Effector memory CD4-positive, alpha-beta T cell (primary cell): ENCODE measurements around the gene SYNPO2L.
"Not testable (repeated sequence)": the region's sequence is repeated elsewhere in the genome, so short reads cannot be mapped to it uniquely, and the experiment has no call there.

Experiments used
- DNase-seq, 3 donors: peaks; one replicate each; pipeline ENCODE4 v3.0.0-alpha.2; 2020
- H3K27ac ChIP-seq: 2 replicates; pipeline ENCODE4 v1.7.0; 2013; ENCODE audit warnings: mild to moderate bottlenecking, low read length, moderate library complexity; ENCODE audit not compliant: insufficient read depth, poor library complexity, severe bottlenecking
- H3K27me3 ChIP-seq: replicated peaks from 2 replicates; pipeline ENCODE4 v1.7.0; 2013; ENCODE audit warnings: mild to moderate bottlenecking, low read length; ENCODE audit not compliant: insufficient read depth, control insufficient read depth, poor library complexity, severe bottlenecking
- H3K36me3 ChIP-seq: 2 replicates; pipeline ENCODE4 v1.7.0; 2013; ENCODE audit warnings: mild to moderate bottlenecking, low read length, moderate library complexity; ENCODE audit not compliant: control insufficient read depth, insufficient read depth
- H3K4me1 ChIP-seq: 2 replicates; pipeline ENCODE4 v1.7.0; 2013; ENCODE audit warnings: low read length, mild to moderate bottlenecking; ENCODE audit not compliant: control insufficient read depth, insufficient read depth, poor library complexity, severe bottlenecking
- H3K4me3 ChIP-seq: 2 replicates; pipeline ENCODE4 v1.7.0; 2013; ENCODE audit warnings: low read length, low read depth, mild to moderate bottlenecking; ENCODE audit not compliant: insufficient read depth, poor library complexity, severe bottlenecking
- H3K9me3 ChIP-seq: 2 replicates; pipeline ENCODE4 v1.7.0; 2013; ENCODE audit warnings: mild to moderate bottlenecking, low read length, moderate library complexity; ENCODE audit not compliant: control insufficient read depth
- total RNA-seq, 3 donors: gene quantifications; one replicate each; lab custom pipeline; 2026; lab: John Stamatoyannopoulos, UW

SYNPO2L gene, protein sequence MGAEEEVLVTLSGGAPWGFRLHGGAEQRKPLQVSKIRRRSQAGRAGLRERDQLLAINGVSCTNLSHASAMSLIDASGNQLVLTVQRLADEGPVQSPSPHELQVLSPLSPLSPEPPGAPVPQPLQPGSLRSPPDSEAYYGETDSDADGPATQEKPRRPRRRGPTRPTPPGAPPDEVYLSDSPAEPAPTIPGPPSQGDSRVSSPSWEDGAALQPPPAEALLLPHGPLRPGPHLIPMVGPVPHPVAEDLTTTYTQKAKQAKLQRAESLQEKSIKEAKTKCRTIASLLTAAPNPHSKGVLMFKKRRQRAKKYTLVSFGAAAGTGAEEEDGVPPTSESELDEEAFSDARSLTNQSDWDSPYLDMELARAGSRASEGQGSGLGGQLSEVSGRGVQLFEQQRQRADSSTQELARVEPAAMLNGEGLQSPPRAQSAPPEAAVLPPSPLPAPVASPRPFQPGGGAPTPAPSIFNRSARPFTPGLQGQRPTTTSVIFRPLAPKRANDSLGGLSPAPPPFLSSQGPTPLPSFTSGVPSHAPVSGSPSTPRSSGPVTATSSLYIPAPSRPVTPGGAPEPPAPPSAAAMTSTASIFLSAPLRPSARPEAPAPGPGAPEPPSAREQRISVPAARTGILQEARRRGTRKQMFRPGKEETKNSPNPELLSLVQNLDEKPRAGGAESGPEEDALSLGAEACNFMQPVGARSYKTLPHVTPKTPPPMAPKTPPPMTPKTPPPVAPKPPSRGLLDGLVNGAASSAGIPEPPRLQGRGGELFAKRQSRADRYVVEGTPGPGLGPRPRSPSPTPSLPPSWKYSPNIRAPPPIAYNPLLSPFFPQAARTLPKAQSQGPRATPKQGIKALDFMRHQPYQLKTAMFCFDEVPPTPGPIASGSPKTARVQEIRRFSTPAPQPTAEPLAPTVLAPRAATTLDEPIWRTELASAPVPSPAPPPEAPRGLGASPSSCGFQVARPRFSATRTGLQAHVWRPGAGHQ
- 0 reads per million in 3 donors for total RNA-seq

GRCh38 chr10:73655990-73656298 is at the start of gene SYNPO2L:
TSS of gene SYNPO2L (minus strand) at chr10:73656029. CDS start at chr10:73655922, 107 bp downstream.
- Histone ChIP-seq H3K4me3 (no peak within 1 kb of the TSS), H3K27ac (no peak within 1 kb of the TSS), H3K27me3 (no peaks in the 10 kb centered on the region), H3K9me3 (no peaks in the 10 kb centered on the region), H3K4me1 (no peaks in the 10 kb centered on the region), H3K36me3 (no peaks in the 10 kb centered on the region)
- DNase-seq: no peak

DNA sequence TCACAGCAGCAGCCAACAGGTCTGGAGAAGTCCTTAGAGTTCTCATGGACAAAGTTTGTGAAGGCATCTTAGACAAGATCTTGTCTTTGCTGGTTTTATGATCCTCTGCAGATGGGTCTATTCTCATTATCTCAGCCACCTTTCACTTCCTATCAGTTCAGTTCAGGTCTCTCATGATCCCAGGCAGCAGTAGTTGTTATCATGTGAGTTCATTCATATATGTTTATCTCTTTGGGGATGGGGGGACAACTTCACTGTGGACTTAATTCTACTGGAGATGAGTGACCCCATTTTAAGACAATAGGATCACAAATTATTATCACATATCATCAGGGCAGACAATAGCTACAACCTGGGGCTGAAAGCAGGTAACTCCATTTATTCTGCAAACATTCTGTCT is 48.1 kb upstream of the SYNPO2L start:
- not testable (repeated sequence) for H3K4me1 ChIP-seq, H3K27ac ChIP-seq, H3K36me3 ChIP-seq, H3K9me3 ChIP-seq, DNase-seq, H3K27me3 ChIP-seq, H3K4me3 ChIP-seq

DNA sequence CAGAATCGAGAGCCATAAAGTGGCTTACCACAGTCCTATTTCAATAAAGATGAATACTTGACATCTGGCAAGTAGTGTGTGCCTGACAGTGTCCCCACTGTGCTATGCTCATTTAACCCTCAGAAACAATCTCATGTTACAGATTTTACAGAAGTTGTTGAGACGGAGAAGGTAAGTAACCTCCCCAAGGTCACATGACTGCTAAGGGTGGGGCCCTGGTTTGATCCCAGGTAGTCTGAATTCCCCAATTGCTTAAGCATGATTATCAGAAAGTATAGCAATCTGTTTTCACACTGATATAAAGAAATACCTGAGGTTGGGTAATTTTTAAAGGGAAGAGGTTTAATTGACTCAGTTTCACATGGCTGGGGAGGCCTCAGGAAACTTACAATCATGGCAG is 43.0 kb upstream of the SYNPO2L start:
- not testable (repeated sequence) for H3K36me3 ChIP-seq, H3K4me3 ChIP-seq, H3K27me3 ChIP-seq, DNase-seq, H3K27ac ChIP-seq, H3K4me1 ChIP-seq, H3K9me3 ChIP-seq

GRCh38 chr10:73697675-73698159 is 41.9 kb upstream of the SYNPO2L start, which contains the start of gene AGAP5:
TSS of gene AGAP5 (minus strand) at chr10:73698109. CDS start at chr10:73697755, 354 bp downstream.
- H3K4me3 ChIP-seq, H3K36me3 ChIP-seq, H3K27ac ChIP-seq, H3K9me3 ChIP-seq, H3K4me1 ChIP-seq, DNase-seq, H3K27me3 ChIP-seq: not testable (repeated sequence)

DNA sequence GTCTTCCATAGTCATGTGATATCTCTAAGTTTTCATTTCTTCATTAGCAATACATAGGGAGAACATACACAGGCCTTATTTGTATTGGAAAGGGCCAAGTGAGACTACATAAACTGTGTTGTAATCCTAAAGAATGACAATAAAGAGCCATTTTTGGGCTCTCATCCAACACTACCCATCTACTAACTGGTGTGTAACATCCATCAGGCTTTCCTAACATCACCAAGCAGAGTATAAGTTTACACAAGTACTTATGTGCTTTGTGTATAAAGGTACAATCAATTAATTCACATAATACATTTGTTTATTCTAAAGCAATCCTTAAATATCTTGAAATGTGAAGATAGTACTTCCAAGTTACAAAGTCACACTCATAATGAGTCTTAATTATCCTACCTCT is 39.5 kb upstream of the SYNPO2L start:
- H3K9me3 ChIP-seq, H3K27me3 ChIP-seq, DNase-seq: not testable (repeated sequence)

DNA sequence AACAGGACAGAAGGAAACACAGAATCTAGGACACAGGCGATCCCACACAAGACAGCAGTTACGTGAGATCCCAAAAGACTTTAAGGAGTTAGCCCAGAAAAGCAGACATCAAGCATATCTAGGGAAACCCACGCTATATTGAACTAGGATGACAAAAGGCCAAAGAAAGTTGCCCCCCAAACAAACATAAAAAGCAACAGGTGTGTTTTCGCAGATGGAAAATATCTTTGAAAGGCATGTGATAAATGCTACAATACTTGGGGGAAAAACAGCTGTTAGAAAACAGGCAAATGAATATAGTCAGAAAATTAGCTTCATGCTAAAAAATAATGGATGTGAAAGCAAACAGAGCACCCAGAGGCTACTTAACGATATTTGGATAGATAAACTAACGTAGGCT is 34.9 kb upstream of the SYNPO2L start:
- H3K4me1 ChIP-seq, H3K4me3 ChIP-seq, H3K9me3 ChIP-seq, H3K27ac ChIP-seq, DNase-seq, H3K27me3 ChIP-seq, H3K36me3 ChIP-seq: not testable (repeated sequence)

More for the DNA sequence above, 39.5 kb upstream of the SYNPO2L start:
- not testable (repeated sequence) for H3K4me3 ChIP-seq, H3K4me1 ChIP-seq, H3K36me3 ChIP-seq, H3K27ac ChIP-seq

DNA sequence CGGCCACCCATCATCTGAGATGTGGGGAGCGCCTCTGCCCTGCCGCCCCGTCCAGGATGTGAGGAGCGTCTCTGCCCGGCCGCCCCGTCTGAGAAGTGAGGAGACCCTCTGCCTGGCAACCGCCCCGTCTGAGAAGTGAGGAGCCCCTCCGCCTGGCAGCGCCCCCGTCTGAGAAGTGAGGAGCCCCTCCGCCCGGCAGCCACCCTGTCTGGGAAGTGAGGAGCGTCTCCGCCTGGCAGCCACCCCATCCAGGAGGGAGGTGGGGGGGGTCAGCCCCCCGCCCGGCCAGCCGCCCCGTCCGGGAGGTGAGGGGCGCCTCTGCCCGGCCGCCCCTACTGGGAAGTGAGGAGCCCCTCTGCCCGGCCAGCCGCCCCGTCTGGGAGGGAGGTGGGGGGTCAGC is 33.8 kb upstream of the SYNPO2L start:
- H3K4me1 ChIP-seq, H3K36me3 ChIP-seq, DNase-seq, H3K9me3 ChIP-seq, H3K27me3 ChIP-seq, H3K4me3 ChIP-seq, H3K27ac ChIP-seq: not testable (repeated sequence)

DNA sequence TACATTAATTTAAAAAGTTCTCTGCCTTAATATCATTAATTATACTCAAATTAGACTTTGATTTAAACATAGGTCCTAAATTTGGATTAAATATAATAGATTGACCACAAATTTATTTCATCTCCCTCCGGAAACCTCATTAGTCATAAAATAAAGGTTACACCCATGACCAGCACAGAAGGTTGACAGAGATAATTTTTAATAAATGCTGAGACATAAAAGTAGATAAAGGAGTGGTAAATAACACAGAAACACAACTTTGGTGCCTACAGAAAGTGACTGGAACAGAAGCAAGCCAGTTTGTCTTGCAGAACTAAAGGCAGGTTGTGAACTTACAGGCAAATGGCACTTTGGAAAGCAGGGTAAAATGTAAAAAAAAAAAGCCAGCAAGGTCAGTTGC is 31.8 kb upstream of the SYNPO2L start:
- not testable (repeated sequence) for H3K9me3 ChIP-seq

DNA sequence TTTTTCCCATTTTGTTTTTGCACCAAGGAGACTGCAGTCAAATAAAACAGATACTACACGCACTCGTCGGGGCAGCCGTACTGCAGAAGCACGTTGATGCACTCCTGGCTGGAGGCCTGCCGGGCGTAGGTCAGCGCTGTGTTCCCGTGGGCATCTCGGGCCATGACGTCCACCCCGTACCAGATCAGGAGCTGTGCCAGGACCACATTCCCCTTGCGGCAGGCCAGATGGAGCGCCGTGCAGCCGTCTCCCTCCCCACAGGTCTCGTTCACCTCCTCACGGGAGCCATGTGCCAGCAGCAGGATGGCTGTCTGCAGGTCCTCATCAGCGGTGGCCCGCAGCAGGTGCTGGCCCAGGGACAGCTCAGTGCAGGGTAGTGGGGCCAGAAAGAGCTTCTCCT is 18.7 kb upstream of the SYNPO2L start:
- not testable (repeated sequence) for H3K27ac ChIP-seq, H3K36me3 ChIP-seq, H3K27me3 ChIP-seq, H3K9me3 ChIP-seq, H3K4me3 ChIP-seq, H3K4me1 ChIP-seq, DNase-seq

More for the DNA sequence above, 31.8 kb upstream of the SYNPO2L start:
- H3K27ac ChIP-seq, H3K4me1 ChIP-seq, H3K4me3 ChIP-seq, DNase-seq, H3K27me3 ChIP-seq, H3K36me3 ChIP-seq: not testable (repeated sequence)

DNA sequence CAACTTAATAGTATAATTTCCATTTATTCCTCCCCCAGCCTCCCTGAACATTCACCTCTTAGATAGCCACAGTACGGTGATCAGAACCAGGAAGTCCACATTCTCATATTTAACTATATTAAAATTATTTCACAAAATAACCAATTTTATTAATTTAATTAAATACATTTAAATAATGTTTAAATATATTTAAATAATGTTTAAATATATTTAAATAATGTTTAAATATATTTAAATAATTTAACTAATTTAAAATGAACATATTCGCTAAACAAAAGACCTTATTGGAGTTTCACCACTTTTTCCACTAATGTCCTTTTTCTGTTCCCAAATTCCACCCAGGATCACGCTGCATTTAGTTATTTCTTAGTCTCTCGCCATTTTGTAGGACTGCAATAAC is 12.5 kb upstream of the SYNPO2L start:
- not testable (repeated sequence) for H3K4me3 ChIP-seq, DNase-seq, H3K27ac ChIP-seq, H3K27me3 ChIP-seq, H3K36me3 ChIP-seq, H3K4me1 ChIP-seq, H3K9me3 ChIP-seq
